Measurements from ENCODE around the gene GMDS. TPM values are rescaled to one million over a fixed set of nuclear protein-coding genes. Genes with fewer than 3 reads are reported as not detected.

The GMDS gene
- total and polyA plus RNA-seq, 2 of the 8 experiments (the other 6 are each of a cell fraction or from before 2014, with no cell fraction given), result 16.8 to 50.0 TPM

DNA sequence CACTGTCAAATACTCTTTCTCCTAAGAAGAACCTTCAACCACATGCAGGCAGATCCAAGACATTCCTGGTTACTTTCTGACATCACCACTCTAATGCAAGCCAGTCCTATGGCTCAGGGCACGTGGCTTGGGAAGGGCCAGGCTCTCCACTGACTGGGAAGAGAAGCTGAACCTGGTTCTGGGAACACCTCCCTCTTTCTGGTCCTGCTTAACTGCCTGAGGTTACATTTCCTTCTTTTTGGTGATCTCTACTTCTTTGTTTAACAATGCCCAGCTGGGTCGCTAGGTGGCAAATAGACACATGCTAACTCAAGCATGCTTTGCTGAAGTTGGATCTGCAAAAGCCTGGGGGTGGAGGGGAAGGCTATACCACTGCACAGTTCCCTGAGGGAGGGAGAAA, 249.8 kb downstream of the GMDS start:
- H2BK15ac ChIP-seq (ENCODE audit: low read length), result no peak overlapping the region
- no peaks in the 10 kb centered on the region for H3K79me2 ChIP-seq (ENCODE audit: control insufficient read depth in 1 of 2, insufficient read depth in 2 of 2, low read length in 2 of 2)
- H3K9me3 ChIP-seq (ENCODE audit: insufficient read depth in 2 of 2, low read depth in 1 of 2, low read length in 1 of 2), result no peaks in the 10 kb centered on the region
- H3K4ac ChIP-seq (replicated peaks; ENCODE audit: insufficient read length, low read depth, low read length), result no peak overlapping the region
- FAIRE-seq (no peak), DNase-seq (ENCODE audit: low read depth in 1 of 2, low spot score in 2 of 2) (no peak)
- no peak overlapping the region for H3K4me2 ChIP-seq (ENCODE audit: insufficient read depth in 1 of 2, low read depth in 2 of 2, low read length in 2 of 2)
- H3K79me1 ChIP-seq (ENCODE audit: low read depth, low read length), result no peaks in the 10 kb centered on the region; the same call in 1 of the 2 replicates
- H4K5ac ChIP-seq (ENCODE audit: insufficient read length, low read depth, low read length), result no peak overlapping the region
- H2BK20ac ChIP-seq (ENCODE audit: low read length), result no peak overlapping the region
- H2BK12ac ChIP-seq (ENCODE audit: low read depth, low read length), result no peak overlapping the region
- 67% methylated on average over 2 of the region's 2 CpGs; no CpG with 5 or more reads in 1 of the 2 experiments for WGBS, 2 experiments (ENCODE audit: extremely low coverage in 1 of 2, insufficient coverage in 1 of 2, insufficient read length in 1 of 2, insufficient replicate concordance in 2 of 2, low coverage in 1 of 2, low lambda C conversion rate in 2 of 2, missing lambda C conversion rate in 1 of 2)
- no peaks in the 10 kb centered on the region for H4K20me1 ChIP-seq (replicated peaks in 1 of 2; ENCODE audit: control insufficient read depth in 1 of 2, insufficient read depth in 2 of 2, low read length in 2 of 2)
- TF ChIP-seq RAD21 (IDR thresholded peaks at IDR 0.05 in 1 of 2, conservative IDR thresholded peaks at IDR 0.05 in 1 of 2; ENCODE audit: low read depth in 2 of 2, low read length in 2 of 2), result peak; percentile 12 to 23; a peak in 1 of 4 replicates
- no peak for TF ChIP-seq RBBP5 (IDR thresholded peaks at IDR 0.05; ENCODE audit: borderline replicate concordance, low read depth, low read length)
- TF ChIP-seq, protein P1, sequence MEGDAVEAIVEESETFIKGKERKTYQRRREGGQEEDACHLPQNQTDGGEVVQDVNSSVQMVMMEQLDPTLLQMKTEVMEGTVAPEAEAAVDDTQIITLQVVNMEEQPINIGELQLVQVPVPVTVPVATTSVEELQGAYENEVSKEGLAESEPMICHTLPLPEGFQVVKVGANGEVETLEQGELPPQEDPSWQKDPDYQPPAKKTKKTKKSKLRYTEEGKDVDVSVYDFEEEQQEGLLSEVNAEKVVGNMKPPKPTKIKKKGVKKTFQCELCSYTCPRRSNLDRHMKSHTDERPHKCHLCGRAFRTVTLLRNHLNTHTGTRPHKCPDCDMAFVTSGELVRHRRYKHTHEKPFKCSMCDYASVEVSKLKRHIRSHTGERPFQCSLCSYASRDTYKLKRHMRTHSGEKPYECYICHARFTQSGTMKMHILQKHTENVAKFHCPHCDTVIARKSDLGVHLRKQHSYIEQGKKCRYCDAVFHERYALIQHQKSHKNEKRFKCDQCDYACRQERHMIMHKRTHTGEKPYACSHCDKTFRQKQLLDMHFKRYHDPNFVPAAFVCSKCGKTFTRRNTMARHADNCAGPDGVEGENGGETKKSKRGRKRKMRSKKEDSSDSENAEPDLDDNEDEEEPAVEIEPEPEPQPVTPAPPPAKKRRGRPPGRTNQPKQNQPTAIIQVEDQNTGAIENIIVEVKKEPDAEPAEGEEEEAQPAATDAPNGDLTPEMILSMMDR (IDR thresholded peaks at IDR 0.05; ENCODE audit: control extremely low read depth in 1 of 3, insufficient read depth in 1 of 3, low read depth in 1 of 3, low read length in 3 of 3), result peak in 1 of 3 experiments; percentile 17; a peak in 1 of 4 replicates
- no peak overlapping the region for H2BK5ac ChIP-seq (ENCODE audit: low read depth, low read length)
- no peaks in the 10 kb centered on the region for H3K23me2 ChIP-seq (ENCODE audit: low read depth, low read length)
- no peak overlapping the region for H3K14ac ChIP-seq (ENCODE audit: insufficient read length)
- H3K36me3 ChIP-seq (ENCODE audit: control insufficient read depth in 2 of 4, insufficient read depth in 4 of 4, low read length in 3 of 4), result no peaks in the 10 kb centered on the region
- H2AK5ac ChIP-seq (ENCODE audit: low read depth, low read length), result no peak overlapping the region
- no peak overlapping the region for H2AFZ ChIP-seq (ENCODE audit: low read length)
- no peak overlapping the region for H3K23ac ChIP-seq (ENCODE audit: insufficient read length)
- no peak overlapping the region for H3K56ac ChIP-seq (replicated peaks; ENCODE audit: insufficient read length, low read depth, low read length)
- no peak overlapping the region for H3K4me3 ChIP-seq (ENCODE audit: extremely low read depth in 1 of 4, insufficient read depth in 2 of 4, low read depth in 3 of 4, low read length in 4 of 4)
- H3K18ac ChIP-seq (ENCODE audit: extremely low read depth, low read length), result no peak overlapping the region
- no peak overlapping the region for H4K91ac ChIP-seq (replicated peaks; ENCODE audit: insufficient read length, low read length)
- peaks cover 0 to 2% (median 0%) of the 10 kb centered on the region in 4 experiments; a peak in 1 of 7 replicates for H3K4me1 ChIP-seq (replicated peaks in 1 of 4; ENCODE audit: control insufficient read depth in 3 of 4, insufficient read depth in 4 of 4, low read length in 3 of 4)
- no peak overlapping the region for H3K27ac ChIP-seq (ENCODE audit: low read depth, low read length)
- no peak overlapping the region for H4K8ac ChIP-seq (ENCODE audit: extremely low read depth, insufficient read depth, low read length)
- no peak overlapping the region for H2BK120ac ChIP-seq (replicated peaks; ENCODE audit: low read depth, low read length)
- CTCF ChIA-PET (ENCODE audit: partially characterized antibody), result interaction anchor here (0.6 to 1.1 kb wide), 3 partner anchors 9 to 203 kb away, joined by 3 read pairs; no protein-coding TSS in a partner anchor
- POLR2A ChIA-PET (ENCODE audit: partially characterized antibody), result no interaction called here
- H3K9ac ChIP-seq (replicated peaks in 1 of 4; ENCODE audit: extremely low read depth in 1 of 4, low read depth in 3 of 4, low read length in 3 of 4), result no peak overlapping the region
- no peaks in the 10 kb centered on the region for H3K27me3 ChIP-seq (replicated peaks in 1 of 4; ENCODE audit: control insufficient read depth in 3 of 4, extremely low read depth in 1 of 4, insufficient read depth in 3 of 4, low read length in 3 of 4)
